GM12878 (cell line): ENCODE measurements around the gene GAL. TPM values are rescaled to one million over a fixed set of nuclear protein-coding genes. Genes with fewer than 3 reads are reported as not detected.

Source experiments
- ATAC-seq: fragments of 200-7000 bp; cut with Tn5 transposase; 3 replicates; pipeline ENCODE4 v1.9.1; 2020; ENCODE audit warnings: mild to moderate bottlenecking, moderate library complexity
- BruUV-seq: library from RNA; stranded (reverse); fragments of 400-500 nt; replicated peaks from 2 replicates; lab custom pipeline; 2021; lab: Mats Ljungman, UMichigan
- CTCF ChIA-PET: fragments of 300-600 bp; sonication (Branson Sonifier 250); formaldehyde crosslinking; extraction: SDS; loops from one replicate; lab custom pipeline; 2021; ENCODE audit warnings: inconsistent platforms; lab: Yijun Ruan, JAX
- POLR2A ChIA-PET: fragments of 350-600 bp; formaldehyde crosslinking; extraction: SDS; loops from one replicate; lab custom pipeline; 2021; ENCODE audit warnings: inconsistent platforms; lab: Charles Lee
- RAD21 ChIA-PET: fragments of 300-600 bp; sonication (Branson Sonifier 250); formaldehyde crosslinking; loops from one replicate; lab custom pipeline; 2023; ENCODE audit warnings: antibody characterized with exemption; ENCODE audit not compliant: unreplicated experiment; lab: Charles Lee
- SMC1A ChIA-PET: fragments of 300-600 bp; sonication (Branson Sonifier 250); formaldehyde crosslinking; loops from one replicate; lab custom pipeline; 2023; ENCODE audit not compliant: unreplicated experiment, uncharacterized antibody; lab: Charles Lee
- DNase-seq: peaks from one replicate; pipeline ENCODE4 v3.0.0-alpha.2; 2011; ENCODE audit warnings: low read depth, low spot score
- FAIRE-seq: peaks from 3 replicates; lab custom pipeline; 2011; peaks lifted over from hg19 to GRCh38; lab: Jason Lieb, UNC
- H2AFZ ChIP-seq: 2 replicates; pipeline ENCODE4 v1.6.0; 2011; ENCODE audit warnings: low read depth, low read length, control low read depth; ENCODE audit not compliant: control insufficient read depth
- H3K27ac ChIP-seq: 2 replicates; pipeline ENCODE4 v1.5.1; 2011; ENCODE audit warnings: control low read depth; ENCODE audit not compliant: control insufficient read depth, insufficient read depth
- H3K27me3 ChIP-seq, 2 experiments: replicated peaks in 1 of 2; 2 replicates each; pipeline versions ENCODE4 v1.6.0 to v1.6.1; 2011; ENCODE audit warnings: low read length in 1 of 2; ENCODE audit not compliant: control insufficient read depth in 2 of 2, insufficient read depth in 2 of 2
- H3K36me3 ChIP-seq, 2 experiments: 2 replicates each; pipeline ENCODE4 v1.5.1; 2011; ENCODE audit warnings: low read length in 1 of 2; ENCODE audit not compliant: control insufficient read depth in 2 of 2, insufficient read depth in 2 of 2
- H3K4me1 ChIP-seq: 2 replicates; pipeline ENCODE4 v1.6.1; 2011; ENCODE audit warnings: mild to moderate bottlenecking, low read length, moderate library complexity, mixed read lengths; ENCODE audit not compliant: control insufficient read depth, insufficient read depth
- H3K4me2 ChIP-seq: 2 replicates; pipeline ENCODE4 v1.6.0; 2011; ENCODE audit warnings: control low read depth; ENCODE audit not compliant: control insufficient read depth, insufficient read depth
- H3K4me3 ChIP-seq: fragments of 200-600 bp; sonication (generic); 2 replicates; pipeline ENCODE4 v1.5.1; 2016
- H3K79me2 ChIP-seq: 2 replicates; pipeline ENCODE4 v1.6.0; 2011; ENCODE audit warnings: low read length; ENCODE audit not compliant: control insufficient read depth, insufficient read depth
- H3K9ac ChIP-seq: 2 replicates; pipeline ENCODE4 v1.8.0; 2011; ENCODE audit warnings: low read length, control low read depth, mixed read lengths; ENCODE audit not compliant: control insufficient read depth, insufficient read depth
- H3K9me3 ChIP-seq: replicated peaks from 3 replicates; pipeline ENCODE4 v1.5.1; 2011; ENCODE audit warnings: mild to moderate bottlenecking, low read length; ENCODE audit not compliant: control insufficient read depth, insufficient read depth
- H4K20me1 ChIP-seq: 2 replicates; pipeline ENCODE4 v1.6.0; 2011; ENCODE audit not compliant: control insufficient read depth, insufficient read depth
- BHLHE40 ChIP-seq, 2 experiments: fragments of 450-650 bp in 1 of 2; IDR thresholded peaks; 2 replicates each; pipeline ENCODE4 v1.6.1; 2011 to 2017; ENCODE audit warnings: low read depth in 2 of 2, borderline replicate concordance in 1 of 2, improper control_type of control experiment in 1 of 2, low read length in 1 of 2, mild to moderate bottlenecking in 1 of 2
- E2F4 ChIP-seq: IDR thresholded peaks from 2 replicates; pipeline ENCODE4 v1.6.1; 2012; ENCODE audit warnings: low read depth, low read length, improper control_type of control experiment
- ETV6 ChIP-seq, 2 experiments: fragments of 450-650 bp in 1 of 2; IDR thresholded peaks in 1 of 2; conservative IDR thresholded peaks in 1 of 2; 2 replicates each; pipeline ENCODE4 v1.6.1; 2014; ENCODE audit warnings: antibody characterized with exemption in 1 of 2, borderline replicate concordance in 1 of 2, low read depth in 1 of 2, mild to moderate bottlenecking in 1 of 2, moderate library complexity in 1 of 2
- HDAC6 ChIP-seq: fragments of 200-600 bp; sonication (generic); IDR thresholded peaks from one replicate; pipeline ENCODE4 v1.8.0; 2017; ENCODE audit warnings: antibody characterized with exemption; ENCODE audit not compliant: unreplicated experiment
- MYC ChIP-seq: IDR thresholded peaks from 2 replicates; pipeline ENCODE4 v1.6.1; 2011; ENCODE audit warnings: mild to moderate bottlenecking, low read length, moderate library complexity, inconsistent platforms; ENCODE audit not compliant: insufficient read depth, insufficient replicate concordance, insufficient read length, severe bottlenecking
- NR2C1 ChIP-seq: fragments of 450-650 bp; IDR thresholded peaks from 2 replicates; pipeline ENCODE4 v1.6.1; 2017; ENCODE audit warnings: antibody characterized with exemption, mild to moderate bottlenecking, moderate library complexity
- PAX8 ChIP-seq: fragments of 450-650 bp; IDR thresholded peaks from 2 replicates; pipeline ENCODE4 v1.6.1; 2017; ENCODE audit warnings: mild to moderate bottlenecking, moderate library complexity
- RAD21 ChIP-seq: IDR thresholded peaks from 2 replicates; pipeline ENCODE4 v1.6.1; 2011; ENCODE audit warnings: mild to moderate bottlenecking, low read depth, low read length, moderate library complexity; ENCODE audit not compliant: insufficient read depth
- RUNX3 ChIP-seq: IDR thresholded peaks from 2 replicates; pipeline ENCODE4 v1.6.1; 2012; ENCODE audit warnings: low read length, inconsistent platforms
- SMAD1 ChIP-seq: fragments of 450-650 bp; IDR thresholded peaks from 2 replicates; pipeline ENCODE4 v1.6.1; 2018; ENCODE audit warnings: mild to moderate bottlenecking, low read depth; ENCODE audit not compliant: partially characterized antibody
- TARDBP ChIP-seq: IDR thresholded peaks from 2 replicates; pipeline ENCODE4 v1.6.1; 2016; ENCODE audit warnings: borderline replicate concordance
- USF1 ChIP-seq: IDR thresholded peaks from 2 replicates; pipeline ENCODE4 v1.6.1; 2011; ENCODE audit warnings: borderline replicate concordance, low read depth, mild to moderate bottlenecking, moderate library complexity, mixed read lengths, low read length; ENCODE audit not compliant: insufficient read depth; ENCODE audit errors: extremely low read length
- WGBS: methylation state at CpG from one replicate; pipeline ENCODE4 v1.1.6; 2016; ENCODE audit warnings: low lambda C conversion rate; ENCODE audit not compliant: insufficient replicate concordance, insufficient coverage; ENCODE audit errors: missing lambda C conversion rate; 5-methylcytosine and 5-hydroxymethylcytosine counted together
- in situ Hi-C: fragments of 300-500 bp; cut with MboI; formaldehyde crosslinking; loops from 9 replicates; pipeline ENCODE4 v1.14.3; 2018; ENCODE audit warnings: mixed read lengths
- intact Hi-C: fragments of 100-400 bp; cut with micrococcal nuclease; formaldehyde crosslinking; loops from one replicate; pipeline ENCODE4 v1.14.2; 2022; ENCODE audit not compliant: unreplicated experiment
- polyA plus RNA-seq, 11 experiments: library from polyadenylated mRNA; depleted of rRNA in 4 of 11; unstranded in 6 of 11; stranded (reverse) in 5 of 11; fragments of >200 nt; fragmentation: Nextera tagmentation in 4 of 11; fragmentation: Illumina TruSeq in 1 of 11; extraction: Ambion mirVana in 4 of 11; extraction: Trizol in 1 of 11; gene quantifications; 1 replicate in 1 of 11; 2 replicates in 10 of 11; pipeline versions ENCODE4 v1.2.1 to v1.2.3, GENCODE V29; 2011 to 2016; ENCODE audit warnings: inconsistent platforms in 2 of 11, missing spikeins in 2 of 11, low read depth in 1 of 11
- total RNA-seq, 4 experiments: library from RNA; depleted of rRNA in 3 of 4; stranded (reverse); fragments of >200 nt in 3 of 4; fragmentation: Illumina TruSeq in 1 of 4; extraction: Trizol in 1 of 4; gene quantifications; 2 replicates each; pipeline versions ENCODE4 v1.2.1 to v1.2.3, GENCODE V29; 2013 to 2021
- TF ChIP-seq, protein P1 (sequence below): fragments of 450-650 bp; IDR thresholded peaks from 2 replicates; pipeline ENCODE4 v1.6.1; 2016; ENCODE audit warnings: mild to moderate bottlenecking, moderate library complexity, borderline replicate concordance
- TF ChIP-seq, protein P2 (sequence below): fragments of 450-650 bp; IDR thresholded peaks from 2 replicates; pipeline ENCODE4 v1.6.1; 2016; ENCODE audit warnings: mild to moderate bottlenecking

The GAL gene
- total and polyA plus RNA-seq, 10 of the 15 experiments (the other 5 are each of a cell fraction or from before 2014, with no cell fraction given), result 0.35 TPM; not detected in 9

- TF ChIP-seq NR2C1, result no peak
- no peak for TF ChIP-seq USF1
- TF ChIP-seq, protein P1, sequence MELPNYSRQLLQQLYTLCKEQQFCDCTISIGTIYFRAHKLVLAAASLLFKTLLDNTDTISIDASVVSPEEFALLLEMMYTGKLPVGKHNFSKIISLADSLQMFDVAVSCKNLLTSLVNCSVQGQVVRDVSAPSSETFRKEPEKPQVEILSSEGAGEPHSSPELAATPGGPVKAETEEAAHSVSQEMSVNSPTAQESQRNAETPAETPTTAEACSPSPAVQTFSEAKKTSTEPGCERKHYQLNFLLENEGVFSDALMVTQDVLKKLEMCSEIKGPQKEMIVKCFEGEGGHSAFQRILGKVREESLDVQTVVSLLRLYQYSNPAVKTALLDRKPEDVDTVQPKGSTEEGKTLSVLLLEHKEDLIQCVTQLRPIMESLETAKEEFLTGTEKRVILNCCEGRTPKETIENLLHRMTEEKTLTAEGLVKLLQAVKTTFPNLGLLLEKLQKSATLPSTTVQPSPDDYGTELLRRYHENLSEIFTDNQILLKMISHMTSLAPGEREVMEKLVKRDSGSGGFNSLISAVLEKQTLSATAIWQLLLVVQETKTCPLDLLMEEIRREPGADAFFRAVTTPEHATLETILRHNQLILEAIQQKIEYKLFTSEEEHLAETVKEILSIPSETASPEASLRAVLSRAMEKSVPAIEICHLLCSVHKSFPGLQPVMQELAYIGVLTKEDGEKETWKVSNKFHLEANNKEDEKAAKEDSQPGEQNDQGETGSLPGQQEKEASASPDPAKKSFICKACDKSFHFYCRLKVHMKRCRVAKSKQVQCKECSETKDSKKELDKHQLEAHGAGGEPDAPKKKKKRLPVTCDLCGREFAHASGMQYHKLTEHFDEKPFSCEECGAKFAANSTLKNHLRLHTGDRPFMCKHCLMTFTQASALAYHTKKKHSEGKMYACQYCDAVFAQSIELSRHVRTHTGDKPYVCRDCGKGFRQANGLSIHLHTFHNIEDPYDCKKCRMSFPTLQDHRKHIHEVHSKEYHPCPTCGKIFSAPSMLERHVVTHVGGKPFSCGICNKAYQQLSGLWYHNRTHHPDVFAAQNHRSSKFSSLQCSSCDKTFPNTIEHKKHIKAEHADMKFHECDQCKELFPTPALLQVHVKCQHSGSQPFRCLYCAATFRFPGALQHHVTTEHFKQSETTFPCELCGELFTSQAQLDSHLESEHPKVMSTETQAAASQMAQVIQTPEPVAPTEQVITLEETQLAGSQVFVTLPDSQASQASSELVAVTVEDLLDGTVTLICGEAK, result no peak
- no peak for TF ChIP-seq MYC
- TF ChIP-seq E2F4, result no peak
- no peak for TF ChIP-seq PAX8
- TF ChIP-seq SMAD1, result no peak
- no peak for TF ChIP-seq TARDBP
- TF ChIP-seq, protein P2, sequence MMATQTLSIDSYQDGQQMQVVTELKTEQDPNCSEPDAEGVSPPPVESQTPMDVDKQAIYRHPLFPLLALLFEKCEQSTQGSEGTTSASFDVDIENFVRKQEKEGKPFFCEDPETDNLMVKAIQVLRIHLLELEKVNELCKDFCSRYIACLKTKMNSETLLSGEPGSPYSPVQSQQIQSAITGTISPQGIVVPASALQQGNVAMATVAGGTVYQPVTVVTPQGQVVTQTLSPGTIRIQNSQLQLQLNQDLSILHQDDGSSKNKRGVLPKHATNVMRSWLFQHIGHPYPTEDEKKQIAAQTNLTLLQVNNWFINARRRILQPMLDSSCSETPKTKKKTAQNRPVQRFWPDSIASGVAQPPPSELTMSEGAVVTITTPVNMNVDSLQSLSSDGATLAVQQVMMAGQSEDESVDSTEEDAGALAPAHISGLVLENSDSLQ, result no peak
- TF ChIP-seq HDAC6, result no peak
- TF ChIP-seq RAD21, result no peak
- TF ChIP-seq BHLHE40 (IDR thresholded peaks at IDR 0.05; ENCODE audit: borderline replicate concordance in 1 of 2, low read depth in 2 of 2, low read length in 1 of 2), result no peak
- TF ChIP-seq RUNX3, result no peak
- TF ChIP-seq ETV6 (conservative IDR thresholded peaks at IDR 0.05 in 1 of 2, IDR thresholded peaks at IDR 0.05 in 1 of 2; ENCODE audit: borderline replicate concordance in 1 of 2, low read depth in 1 of 2), result no peak
- TF ChIP-seq, all 136 proteins: peak for 0
- no peak overlapping the region for H3K9ac ChIP-seq
- no peaks in the 10 kb centered on the region for H4K20me1 ChIP-seq
- no peak overlapping the region for H3K4me3 ChIP-seq
- H3K4me1 ChIP-seq, result no peaks in the 10 kb centered on the region
- SMC1A ChIA-PET, result interaction anchor here (0.7 kb wide), 1 partner anchor 29 kb away, joined by 3 read pairs; no protein-coding TSS in a partner anchor
- ATAC-seq (no peak), FAIRE-seq (no peak), DNase-seq (no peak)
- no peak overlapping the region for H3K4me2 ChIP-seq
- RAD21 ChIA-PET, result no interaction called here
- no peaks in the 10 kb centered on the region for H3K79me2 ChIP-seq
- POLR2A ChIA-PET, result no interaction called here
- WGBS, result 2% methylated on average over 6 of the region's 6 CpGs
- H2AFZ ChIP-seq, result no peak overlapping the region
- no peaks in the 10 kb centered on the region; a peak in 2 of 4 replicates for H3K27me3 ChIP-seq
- intact Hi-C loops, result no loop called here
- CTCF ChIA-PET, result no interaction called here
- BruUV-seq, result no TSS peak
- no peak overlapping the region for H3K27ac ChIP-seq
- no peaks in the 10 kb centered on the region for H3K9me3 ChIP-seq
- in situ Hi-C loops, result no loop called here
- H3K36me3 ChIP-seq, result no peaks in the 10 kb centered on the region
Measured at GRCh38 chr11:68677432-68677831, 6.9 kb upstream of the GAL start.
